ENCODE measurements around the gene MAP3K5.

MAP3K5 gene

DNA sequence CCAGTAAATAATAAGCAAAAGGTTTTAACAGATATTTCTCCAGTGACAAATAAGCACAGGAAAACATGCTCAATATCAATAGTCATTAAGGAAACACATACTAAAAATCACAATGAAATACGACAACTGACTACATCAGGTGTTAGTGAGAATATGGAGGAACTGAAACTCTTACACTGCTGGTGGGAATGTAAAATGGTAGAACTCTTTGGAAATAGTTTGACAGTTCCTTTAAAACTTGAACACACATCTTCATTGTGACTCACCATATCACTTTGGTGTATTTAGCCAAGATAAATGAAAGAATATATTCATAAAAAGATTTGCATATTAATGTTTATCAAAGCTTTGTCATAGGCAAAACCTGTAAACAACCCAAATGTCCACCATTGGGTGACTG, 11.3 kb upstream of the MAP3K5 start:
- H3K4me3 ChIP-seq (ENCODE audit: low read length), result no peak overlapping the region
- no peak for DNase-seq (ENCODE audit: low read depth)

DNA sequence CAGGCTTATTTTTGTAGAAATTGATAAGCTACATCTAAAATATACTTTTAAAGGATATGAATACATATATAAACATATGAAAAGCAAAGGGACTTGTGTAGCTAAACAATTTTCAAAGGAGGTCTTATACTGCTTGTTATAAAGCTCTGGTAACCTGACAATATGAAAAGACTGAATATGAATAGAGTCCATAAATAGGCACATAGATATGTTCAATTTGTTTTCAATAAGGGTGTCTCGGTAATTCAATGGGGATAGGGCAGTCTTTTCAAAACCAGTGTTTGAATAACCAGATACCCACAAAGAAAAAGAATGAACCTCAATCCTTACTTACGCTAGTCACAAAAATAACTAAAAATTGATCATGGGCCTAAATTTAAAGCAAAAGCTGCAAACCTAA, 9.3 kb upstream of the MAP3K5 start:
- TF ChIP-seq, protein P1, sequence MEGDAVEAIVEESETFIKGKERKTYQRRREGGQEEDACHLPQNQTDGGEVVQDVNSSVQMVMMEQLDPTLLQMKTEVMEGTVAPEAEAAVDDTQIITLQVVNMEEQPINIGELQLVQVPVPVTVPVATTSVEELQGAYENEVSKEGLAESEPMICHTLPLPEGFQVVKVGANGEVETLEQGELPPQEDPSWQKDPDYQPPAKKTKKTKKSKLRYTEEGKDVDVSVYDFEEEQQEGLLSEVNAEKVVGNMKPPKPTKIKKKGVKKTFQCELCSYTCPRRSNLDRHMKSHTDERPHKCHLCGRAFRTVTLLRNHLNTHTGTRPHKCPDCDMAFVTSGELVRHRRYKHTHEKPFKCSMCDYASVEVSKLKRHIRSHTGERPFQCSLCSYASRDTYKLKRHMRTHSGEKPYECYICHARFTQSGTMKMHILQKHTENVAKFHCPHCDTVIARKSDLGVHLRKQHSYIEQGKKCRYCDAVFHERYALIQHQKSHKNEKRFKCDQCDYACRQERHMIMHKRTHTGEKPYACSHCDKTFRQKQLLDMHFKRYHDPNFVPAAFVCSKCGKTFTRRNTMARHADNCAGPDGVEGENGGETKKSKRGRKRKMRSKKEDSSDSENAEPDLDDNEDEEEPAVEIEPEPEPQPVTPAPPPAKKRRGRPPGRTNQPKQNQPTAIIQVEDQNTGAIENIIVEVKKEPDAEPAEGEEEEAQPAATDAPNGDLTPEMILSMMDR (IDR thresholded peaks at IDR 0.05; ENCODE audit: insufficient read depth, low read depth, low read length, missing control alignments), result no peak
- H3K4me3 ChIP-seq (ENCODE audit: low read length), result no peak overlapping the region
- no peak for DNase-seq (ENCODE audit: low read depth)

More for the DNA sequence above, 11.3 kb upstream of the MAP3K5 start:
- TF ChIP-seq, protein P1 (IDR thresholded peaks at IDR 0.05; ENCODE audit: insufficient read depth, low read depth, low read length, missing control alignments), result no peak

DNA sequence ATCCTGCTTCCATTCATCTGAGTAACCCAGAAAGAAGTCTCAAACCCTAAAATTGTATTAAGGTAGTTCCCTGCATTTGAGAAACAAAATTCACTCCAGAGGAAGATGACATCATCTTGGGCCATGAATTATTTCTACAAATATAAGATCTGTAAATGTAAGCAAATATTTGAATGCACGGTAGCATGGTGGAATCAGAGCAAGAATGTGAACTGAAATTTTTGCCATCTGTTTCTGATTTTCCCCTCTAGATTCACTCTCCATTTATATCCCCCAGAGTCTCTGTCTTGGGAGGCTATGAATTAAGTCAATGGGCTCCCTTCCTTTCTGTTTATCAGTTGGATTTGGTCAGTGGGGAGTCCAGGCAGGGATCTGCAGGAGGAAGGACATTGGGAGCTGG, 5.8 kb upstream of the MAP3K5 start:
- H3K4me3 ChIP-seq (ENCODE audit: low read length), result no peak overlapping the region
- DNase-seq (ENCODE audit: low read depth), result no peak
- TF ChIP-seq, protein P1 (IDR thresholded peaks at IDR 0.05; ENCODE audit: insufficient read depth, low read depth, low read length, missing control alignments), result no peak

DNA sequence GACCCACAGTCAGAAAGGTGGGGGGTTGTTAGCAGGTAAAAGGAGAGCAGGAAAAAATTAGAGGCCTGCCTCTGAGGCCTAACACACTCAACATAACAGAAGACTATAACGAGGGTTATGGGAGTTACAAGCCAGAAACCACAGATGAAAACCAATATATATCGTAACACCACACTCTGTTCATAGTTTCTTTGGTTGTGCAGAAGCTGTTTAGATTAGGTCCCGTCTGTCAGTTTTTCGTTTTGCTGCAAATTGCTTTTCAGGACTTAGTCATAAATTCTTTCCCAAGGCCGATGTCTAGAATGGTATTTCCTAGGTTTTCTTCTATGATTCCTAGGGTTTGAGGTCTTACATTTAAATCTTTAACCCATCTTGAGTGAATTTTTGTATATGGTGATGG, 3.7 kb upstream of the MAP3K5 start:
- DNase-seq (ENCODE audit: low read depth), result no peak
- H3K4me3 ChIP-seq (ENCODE audit: low read length), result no peak overlapping the region
- TF ChIP-seq, protein P1 (IDR thresholded peaks at IDR 0.05; ENCODE audit: insufficient read depth, low read depth, low read length, missing control alignments), result no peak

DNA sequence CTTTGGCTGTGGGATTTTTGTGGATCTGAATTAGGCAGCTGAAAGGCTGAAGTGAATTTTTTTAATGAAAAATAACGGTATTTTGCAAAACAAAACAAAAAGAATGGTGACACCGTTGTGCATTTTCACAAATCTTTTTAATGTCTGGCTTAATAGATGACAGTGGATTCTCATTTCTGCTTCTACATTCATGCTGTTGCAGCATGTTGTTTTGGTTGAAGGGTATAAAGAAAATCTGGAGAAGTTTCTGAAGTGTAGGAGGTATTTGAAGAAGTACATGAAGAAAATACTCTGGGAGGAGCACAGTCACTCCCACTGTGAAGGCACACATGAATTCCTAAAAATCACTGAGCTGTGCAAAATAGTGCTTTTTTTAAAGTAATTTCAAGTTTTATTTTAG, 3.1 kb upstream of the MAP3K5 start:
- H3K4me3 ChIP-seq (ENCODE audit: low read length), result no peak overlapping the region
- TF ChIP-seq, protein P1 (IDR thresholded peaks at IDR 0.05; ENCODE audit: insufficient read depth, low read depth, low read length, missing control alignments), result no peak
- DNase-seq (ENCODE audit: low read depth), result no peak

DNA sequence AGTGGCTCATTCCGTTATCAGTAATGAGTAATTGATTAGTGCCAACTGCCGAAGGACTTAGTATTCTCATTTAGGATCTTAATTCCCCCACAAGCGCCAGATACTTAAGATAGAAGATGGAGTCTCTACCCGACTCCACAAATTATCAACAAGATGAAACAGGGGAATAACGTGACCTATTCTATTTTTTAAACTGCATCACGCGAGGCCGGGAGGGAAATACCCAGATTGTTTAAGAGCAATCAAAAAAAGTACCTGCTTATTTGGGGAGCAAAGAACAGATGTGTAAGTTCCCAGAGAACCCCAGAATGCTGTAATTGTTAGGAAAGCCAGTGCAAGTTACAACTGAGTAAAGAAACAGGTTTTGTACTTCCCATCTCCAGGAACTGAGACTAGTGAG, 1.1 kb upstream of the MAP3K5 start:
- no peak for DNase-seq (ENCODE audit: low read depth)
- TF ChIP-seq, protein P1 (IDR thresholded peaks at IDR 0.05; ENCODE audit: insufficient read depth, low read depth, low read length, missing control alignments), result no peak
- peak overlapping the region; percentile 86 for H3K4me3 ChIP-seq (ENCODE audit: low read length)

DNA sequence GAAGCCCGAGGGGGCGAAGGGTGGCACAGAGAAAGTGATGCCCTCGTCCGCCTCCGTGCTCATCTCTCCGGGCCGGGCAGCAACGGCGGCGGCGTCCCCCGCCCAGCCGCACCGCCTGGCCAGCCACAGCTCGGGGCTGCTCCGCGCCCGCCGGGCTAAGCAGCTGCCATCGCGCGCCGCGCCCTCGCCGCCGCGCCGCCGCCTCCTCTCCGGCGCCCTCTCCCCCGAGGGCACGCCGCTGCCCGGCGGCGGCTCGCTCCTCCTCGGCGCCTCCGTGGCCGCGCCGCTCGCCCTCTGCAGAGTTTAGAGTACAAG, 225 bp downstream of the MAP3K5 start:
- no peak for DNase-seq (ENCODE audit: low read depth)
- TF ChIP-seq, protein P1 (IDR thresholded peaks at IDR 0.05; ENCODE audit: insufficient read depth, low read depth, low read length, missing control alignments), result no peak
- H3K4me3 ChIP-seq (ENCODE audit: low read length), result peak overlapping the region; percentile 86
